ENCODE measurements around the gene CCDC175.

Gene CCDC175

DNA sequence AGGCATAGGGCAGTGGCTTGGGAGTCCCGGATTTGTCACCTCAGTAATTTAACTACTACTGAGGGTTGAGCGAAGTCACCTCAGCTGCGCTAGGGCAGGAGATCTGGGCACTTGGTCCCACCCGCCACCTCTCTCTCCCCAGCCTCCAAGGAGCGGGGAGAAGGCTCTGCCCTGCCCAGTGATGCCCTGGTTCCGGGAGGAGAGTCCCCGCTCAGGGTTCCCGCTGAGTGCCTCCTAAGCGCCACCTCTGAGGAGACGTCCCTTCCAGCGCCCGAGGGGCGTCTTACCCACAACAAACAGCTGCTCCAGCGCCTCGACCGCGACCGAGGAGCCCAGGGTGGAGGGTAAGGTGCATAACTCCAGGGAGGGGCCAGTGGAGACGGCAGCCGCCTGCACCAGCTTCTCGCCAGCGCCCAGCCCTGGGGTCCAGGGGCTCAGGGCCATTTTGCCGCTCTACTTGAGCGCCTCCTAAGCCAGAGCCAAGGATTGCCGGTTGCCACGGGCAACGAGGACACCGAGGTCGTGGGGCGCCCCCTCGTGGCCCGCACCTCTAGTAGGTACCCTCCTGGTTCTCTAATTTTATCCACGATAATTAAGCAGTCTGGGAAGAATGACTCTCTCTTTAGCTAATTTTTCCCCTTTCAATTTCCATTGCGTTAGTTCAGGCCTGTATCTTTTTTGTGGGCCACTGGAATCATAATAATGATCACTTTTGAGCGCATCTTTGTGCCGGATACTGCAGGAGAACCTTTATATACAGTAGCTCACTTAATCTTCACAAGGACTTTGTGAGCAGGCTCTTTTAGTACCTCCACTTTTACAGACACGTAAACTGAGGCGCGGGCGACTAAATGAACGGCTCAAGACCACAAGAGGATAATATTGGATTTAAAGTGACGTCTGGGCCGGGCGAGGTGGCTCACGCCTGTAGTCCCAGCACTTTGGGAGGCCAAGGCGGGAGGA is at the start of gene CCDC175:
Gene CCDC175, minus strand, starts transcription at position 481 of the 963 bp plus-strand sequence. Its CDS starts 37 bp downstream, at position 444.
- peak; percentile 83 for DNase-seq

DNA sequence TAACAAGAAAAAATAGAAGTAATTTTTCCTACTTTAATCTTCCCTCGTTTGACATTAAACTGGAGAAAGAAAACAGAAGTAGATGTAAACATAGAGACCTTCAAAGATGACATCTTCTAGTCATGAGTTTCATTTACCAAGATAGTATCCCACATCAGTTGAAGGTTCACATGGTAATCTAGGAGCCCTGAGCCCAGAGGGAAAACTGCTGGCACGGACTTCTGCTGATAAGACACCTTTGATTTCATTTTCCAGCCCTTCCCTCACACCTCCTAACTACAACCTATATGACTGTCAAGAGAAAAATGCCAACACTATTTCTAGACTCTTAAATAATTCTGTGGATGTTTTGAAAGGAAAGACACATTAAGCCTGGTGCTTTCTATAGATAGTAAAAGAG is 46.0 kb upstream of the CCDC175 start:
- no peak for DNase-seq

- DNase-seq: no peak
These were observed 42.4 kb upstream of the CCDC175 start for GRCh38 chr14:59619061-59619460.

DNA sequence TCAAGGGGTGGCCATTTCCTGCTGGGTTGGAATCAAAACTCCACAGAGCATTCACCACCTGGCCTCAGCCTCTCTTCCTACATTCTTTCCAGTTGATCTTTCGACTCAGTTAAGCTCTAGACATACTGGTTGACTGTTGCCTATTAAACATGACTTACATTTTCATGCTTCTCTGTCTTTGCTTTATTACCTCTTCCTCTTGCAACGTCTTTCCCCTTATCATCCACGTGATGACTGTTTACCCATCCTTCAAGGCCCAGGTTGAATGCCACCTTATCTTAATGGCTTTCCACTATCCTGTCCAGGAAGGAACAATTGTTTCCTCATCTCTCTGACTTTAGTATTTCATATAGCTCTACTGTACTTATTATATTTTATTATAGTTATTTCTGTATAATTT is 24.4 kb upstream of the CCDC175 start:
- DNase-seq: no peak

- no peak for DNase-seq
These were observed 23.8 kb upstream of the CCDC175 start for GRCh38 chr14:59600211-59600945.

GRCh38 chr14:59595071-59595470 is 18.5 kb upstream of the CCDC175 start:
- no peak for DNase-seq

GRCh38 chr14:59591641-59592370 is 15.2 kb upstream of the CCDC175 start:
- no peak for DNase-seq

DNA sequence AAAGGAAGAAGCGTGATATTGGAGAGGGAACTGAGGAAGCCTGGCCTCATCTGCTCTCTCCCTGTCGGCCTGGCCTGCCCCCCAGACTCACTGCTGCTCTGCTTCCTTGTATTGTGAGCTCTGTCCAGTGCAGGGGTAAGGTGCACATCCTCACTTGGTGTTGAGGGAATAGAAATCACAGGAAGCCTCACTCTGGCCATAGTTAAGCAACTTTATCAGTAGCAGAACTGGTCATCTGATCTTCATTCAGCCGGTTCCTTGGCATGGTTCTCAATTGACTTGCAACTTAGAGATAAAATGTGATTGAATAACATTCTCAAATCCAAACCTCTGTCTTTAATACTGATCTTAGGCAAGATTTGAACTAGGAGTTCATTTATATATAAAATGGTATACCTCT is 11.5 kb upstream of the CCDC175 start:
- no peak for DNase-seq

GRCh38 chr14:59585891-59586554 is 9.4 kb upstream of the CCDC175 start:
- DNase-seq: no peak

DNA sequence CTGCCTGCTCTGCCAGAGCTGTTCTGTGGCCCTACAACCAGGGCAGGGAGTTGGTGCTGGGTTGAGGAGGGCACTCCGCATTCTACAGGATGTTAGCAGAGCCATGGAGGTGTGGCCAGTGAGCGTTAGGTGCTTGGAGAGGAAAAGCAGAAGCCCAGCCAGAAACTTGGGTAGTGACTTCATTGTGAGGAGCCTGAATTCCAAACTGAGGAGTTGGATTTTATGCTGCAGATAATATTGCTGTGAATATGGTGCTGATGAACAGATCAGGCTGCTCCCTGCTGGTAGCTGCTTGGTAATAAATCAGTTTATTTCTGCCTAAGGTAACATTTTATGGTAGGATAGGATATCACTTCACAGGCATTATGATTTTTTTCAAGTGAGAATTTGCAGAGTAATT is 7.1 kb upstream of the CCDC175 start:
- DNase-seq: no peak

- no peak for DNase-seq
These were observed 6.4 kb upstream of the CCDC175 start for GRCh38 chr14:59582845-59583509.

- DNase-seq: no peak
These were observed 5.5 kb upstream of the CCDC175 start for GRCh38 chr14:59582161-59582560.

DNA sequence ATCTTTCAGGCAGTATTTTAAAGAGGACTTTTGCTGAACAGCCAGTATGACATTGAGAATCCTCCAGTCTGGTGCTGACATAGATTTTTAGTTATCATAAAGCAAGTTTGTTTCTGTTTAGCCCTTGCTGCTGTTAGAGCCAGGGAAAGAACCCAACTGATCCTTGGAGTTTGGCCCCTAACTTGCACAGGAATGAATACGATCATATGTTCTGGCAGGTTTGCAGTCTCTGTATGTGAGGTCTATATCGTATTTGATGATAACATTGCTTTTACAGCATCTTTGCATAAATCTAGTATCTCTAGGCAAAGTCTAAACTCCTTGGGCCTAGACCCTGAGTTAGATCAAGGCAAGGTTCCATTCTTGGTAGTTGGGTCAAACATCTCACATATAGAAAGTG is 4.3 kb upstream of the CCDC175 start:
- DNase-seq: no peak

DNA sequence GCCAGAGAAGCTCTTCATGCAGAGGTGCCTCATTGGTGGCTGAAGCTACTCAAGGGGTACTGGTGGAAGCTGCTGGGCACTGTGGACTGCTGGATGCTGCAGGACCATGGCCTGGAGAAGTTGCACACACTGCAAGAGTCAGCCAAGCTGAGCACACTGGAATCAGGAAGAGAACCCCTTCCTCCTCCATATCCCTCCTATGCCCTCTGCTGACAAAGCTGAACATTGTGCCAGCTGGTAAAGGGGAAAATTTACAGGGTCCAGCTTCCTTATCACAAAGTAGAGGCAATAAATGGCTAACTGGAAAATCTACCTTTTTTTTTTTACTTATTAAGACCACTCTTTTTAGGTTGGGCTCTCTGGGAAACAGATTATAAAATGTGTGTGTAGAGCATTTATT is 6.5 kb downstream of the CCDC175 start:
- no peak for DNase-seq

DNA sequence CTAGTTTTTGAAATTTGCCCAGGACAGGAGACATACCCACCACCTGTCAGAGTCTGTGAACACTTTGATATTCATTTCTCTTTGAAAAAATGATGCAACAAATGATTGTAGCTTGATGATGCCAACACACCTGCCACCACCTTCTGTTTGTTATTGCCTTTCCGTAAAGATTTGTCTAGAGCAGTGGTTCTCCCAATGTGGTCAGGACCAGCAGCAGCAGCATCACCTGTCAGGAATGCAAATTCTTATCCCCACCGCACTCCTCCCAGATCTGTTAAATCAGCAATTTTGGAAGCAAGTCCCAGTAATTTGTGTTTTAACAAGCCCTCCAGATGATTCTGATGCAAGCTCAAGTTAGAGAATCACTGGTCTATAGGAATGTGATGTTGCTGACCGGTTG is 9.9 kb downstream of the CCDC175 start:
- no peak for DNase-seq

DNA sequence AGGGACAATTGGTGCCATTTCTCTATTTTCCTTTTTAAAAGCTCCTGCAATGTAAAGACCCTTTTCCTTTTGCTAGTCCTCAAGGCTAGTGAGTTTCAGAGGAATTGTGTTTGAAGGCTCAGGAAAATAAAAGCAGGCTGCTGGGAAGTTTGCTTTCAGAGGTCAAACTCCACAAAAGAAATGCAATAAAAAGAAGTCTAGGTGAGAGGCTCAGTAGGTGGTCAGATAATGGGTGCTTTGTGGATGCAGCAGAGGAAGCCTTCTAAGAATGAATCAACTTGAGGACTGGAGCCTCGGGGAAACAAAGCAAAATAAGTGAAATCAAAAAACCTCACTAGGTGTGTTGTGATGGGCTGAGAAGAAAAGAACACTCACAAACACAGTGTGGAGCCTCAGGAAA is 10.3 kb downstream of the CCDC175 start:
- no peak for DNase-seq

GRCh38 chr14:59565087-59565486 is 11.5 kb downstream of the CCDC175 start:
- DNase-seq: no peak

DNA sequence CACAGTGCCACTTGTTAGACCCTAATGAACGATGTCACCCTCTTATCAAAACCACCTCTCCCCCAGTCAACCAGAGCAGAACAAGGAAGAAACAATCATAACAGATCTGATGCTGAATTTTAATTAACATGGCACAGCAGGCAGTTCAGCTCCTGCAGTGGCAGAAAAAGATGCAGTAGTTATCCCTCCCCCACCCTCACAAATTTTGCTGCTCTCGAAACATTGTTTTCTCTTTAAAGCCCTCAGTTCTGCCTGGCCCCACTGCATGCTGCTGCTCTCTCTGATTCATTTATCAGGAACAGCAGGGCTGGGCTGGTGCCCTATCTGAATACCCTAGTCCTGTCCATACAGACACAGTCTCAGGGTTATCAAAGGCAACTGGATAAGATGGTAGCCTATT is 12.2 kb downstream of the CCDC175 start:
- DNase-seq: no peak

DNA sequence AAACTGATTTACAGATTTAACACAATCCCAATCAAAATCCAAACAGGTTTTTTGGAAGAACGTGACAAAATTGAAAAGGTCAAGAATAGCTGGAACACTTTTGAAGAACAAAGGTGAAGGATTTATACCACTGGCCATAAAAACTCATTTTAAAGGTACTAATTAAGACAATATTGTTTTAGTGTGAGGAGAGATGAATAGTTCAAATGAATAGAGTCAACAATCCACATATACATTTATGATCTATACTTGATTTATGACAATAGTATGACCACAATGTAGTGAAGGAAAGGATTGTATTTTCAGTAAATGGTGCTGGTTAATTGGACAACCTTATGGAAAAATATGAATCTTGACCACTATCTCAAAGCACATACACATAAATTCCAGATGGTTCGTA is 29.3 kb downstream of the CCDC175 start:
- no peak for DNase-seq

- no peak for DNase-seq
These were observed 32.7 kb downstream of the CCDC175 start for GRCh38 chr14:59543873-59544272.

DNA sequence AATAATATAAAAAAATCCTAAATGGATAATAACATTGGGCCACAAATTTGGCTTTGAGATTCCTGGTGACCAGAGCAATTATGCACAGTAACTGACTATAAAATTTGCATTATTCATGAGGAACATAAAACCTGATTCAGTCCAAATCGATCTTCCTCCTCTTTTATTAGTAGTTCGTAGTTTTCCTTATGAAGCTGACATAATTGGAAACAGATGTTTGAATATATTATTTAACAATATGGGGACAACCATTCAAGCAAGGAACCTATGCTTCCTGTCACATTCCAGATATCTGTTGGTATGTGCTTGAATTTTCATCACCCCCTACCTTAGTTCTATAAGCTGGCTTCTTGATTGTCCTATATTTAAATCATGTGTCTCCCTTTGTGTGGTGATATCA is 34.9 kb downstream of the CCDC175 start:
- DNase-seq: no peak

GRCh38 chr14:59540852-59541251 is 35.8 kb downstream of the CCDC175 start:
- DNase-seq: no peak

All from stimulated activated CD4-positive, alpha-beta T cell treated with anti-CD3 and anti-CD28 coated beads, Interleukin-4, amount 100 ng/mL, for 1 hour (primary cell).